OCI-LY7 (cell line): ENCODE data around the gene ABCC5. TPM values are rescaled to one million over a fixed set of nuclear protein-coding genes. Genes with fewer than 3 reads are reported as not detected.

Experiments
- BruUV-seq: library from RNA; stranded (reverse); fragments of 400-500 nt; replicated peaks from 2 replicates; lab custom pipeline; 2021; lab: Mats Ljungman, UMichigan
- CTCF ChIA-PET: fragments of 300-600 bp; sonication (Branson Sonifier 250); formaldehyde crosslinking; loops from one replicate; lab custom pipeline; 2022; ENCODE audit warnings: antibody characterized with exemption; ENCODE audit not compliant: unreplicated experiment; lab: Charles Lee
- POLR2A ChIA-PET: fragments of 300-600 bp; sonication (Branson Sonifier 250); formaldehyde crosslinking; loops from one replicate; lab custom pipeline; 2022; ENCODE audit warnings: antibody characterized with exemption; lab: Charles Lee
- DNase-seq: peaks from one replicate; pipeline ENCODE4 v3.0.0-alpha.2; 2015; ENCODE audit warnings: low spot score
- H2AFZ ChIP-seq: fragments of 200-600 bp; sonication (generic), shearing (Covaris generic); 2 replicates; pipeline ENCODE4 v1.6.1; 2014; ENCODE audit warnings: mild to moderate bottlenecking, antibody characterized with exemption, low read length, moderate library complexity
- H3K27ac ChIP-seq: fragments of 200-600 bp; sonication (generic); 2 replicates; pipeline ENCODE4 v1.5.1; 2014; ENCODE audit warnings: mixed run types, low read depth, mild to moderate bottlenecking, moderate library complexity, low read length, inconsistent platforms; ENCODE audit not compliant: poor library complexity, severe bottlenecking
- H3K36me3 ChIP-seq: fragments of 200-600 bp; sonication (generic); 2 replicates; pipeline ENCODE4 v1.6.1; 2014; ENCODE audit warnings: mild to moderate bottlenecking, antibody characterized with exemption, low read length, moderate library complexity, mixed read lengths; ENCODE audit not compliant: insufficient read depth
- H3K4me1 ChIP-seq: fragments of 200-600 bp; sonication (generic); 2 replicates; pipeline ENCODE4 v1.5.1; 2014; ENCODE audit warnings: mild to moderate bottlenecking, low read length; ENCODE audit not compliant: insufficient read depth, poor library complexity, severe bottlenecking
- H3K4me2 ChIP-seq: fragments of 200-600 bp; sonication (generic); 2 replicates; pipeline ENCODE4 v1.6.1; 2014; ENCODE audit warnings: mild to moderate bottlenecking, low read length
- H3K4me3 ChIP-seq: fragments of 200-600 bp; sonication (generic); 2 replicates; pipeline ENCODE4 v1.5.1; 2014; ENCODE audit warnings: mild to moderate bottlenecking, low read depth, low read length; ENCODE audit not compliant: poor library complexity, severe bottlenecking
- H3K79me2 ChIP-seq: fragments of 200-600 bp; sonication (generic); 2 replicates; pipeline ENCODE4 v1.6.1; 2016; ENCODE audit warnings: low read depth, mild to moderate bottlenecking, low read length, moderate library complexity, mixed read lengths; ENCODE audit not compliant: insufficient read depth
- H3K9me2 ChIP-seq: fragments of 200-600 bp; sonication (generic); 2 replicates; pipeline ENCODE4 v1.6.1; 2016; ENCODE audit warnings: mild to moderate bottlenecking, low read length, mixed read lengths; ENCODE audit not compliant: insufficient read depth
- H3K9me3 ChIP-seq: fragments of 200-600 bp; sonication (generic); 2 replicates; pipeline ENCODE4 v1.6.1; 2014; ENCODE audit warnings: mild to moderate bottlenecking, mixed run types, low read length, mixed read lengths
- H4K20me1 ChIP-seq: fragments of 200-600 bp; sonication (generic); 2 replicates; pipeline ENCODE4 v1.6.1; 2014; ENCODE audit warnings: mild to moderate bottlenecking, antibody characterized with exemption, low read length, moderate library complexity, mixed read lengths; ENCODE audit not compliant: insufficient read depth
- EZH2phosphoT487 ChIP-seq: fragments of 200-600 bp; sonication (generic); IDR thresholded peaks from 2 replicates; pipeline ENCODE4 v1.6.1; 2018; ENCODE audit warnings: low read depth, borderline replicate concordance, mild to moderate bottlenecking, mixed run types, antibody characterized with exemption, low read length, moderate library complexity, mixed read lengths
- intact Hi-C: fragments of 100-400 bp; cut with micrococcal nuclease; formaldehyde crosslinking; loops from one replicate; pipeline ENCODE4 v1.10.0; 2022; ENCODE audit not compliant: unreplicated experiment
- total RNA-seq, 2 experiments: library from RNA; depleted of rRNA in 1 of 2; stranded (reverse); fragments of >200 nt in 1 of 2; shearing (Covaris generic) in 1 of 2; gene quantifications; 2 replicates each; pipeline ENCODE4 v1.2.3, GENCODE V29; 2014 to 2022
- TF ChIP-seq, protein P1 (sequence below): fragments of 200-600 bp; sonication (generic); conservative IDR thresholded peaks from 2 replicates; pipeline ENCODE4 v1.5.1; 2014; ENCODE audit warnings: mild to moderate bottlenecking, antibody characterized with exemption, low read length, moderate library complexity, mixed read lengths

ABCC5 gene
- total RNA-seq, 2 experiments from 2014 or later: 18.1 to 24.8 TPM

DNA sequence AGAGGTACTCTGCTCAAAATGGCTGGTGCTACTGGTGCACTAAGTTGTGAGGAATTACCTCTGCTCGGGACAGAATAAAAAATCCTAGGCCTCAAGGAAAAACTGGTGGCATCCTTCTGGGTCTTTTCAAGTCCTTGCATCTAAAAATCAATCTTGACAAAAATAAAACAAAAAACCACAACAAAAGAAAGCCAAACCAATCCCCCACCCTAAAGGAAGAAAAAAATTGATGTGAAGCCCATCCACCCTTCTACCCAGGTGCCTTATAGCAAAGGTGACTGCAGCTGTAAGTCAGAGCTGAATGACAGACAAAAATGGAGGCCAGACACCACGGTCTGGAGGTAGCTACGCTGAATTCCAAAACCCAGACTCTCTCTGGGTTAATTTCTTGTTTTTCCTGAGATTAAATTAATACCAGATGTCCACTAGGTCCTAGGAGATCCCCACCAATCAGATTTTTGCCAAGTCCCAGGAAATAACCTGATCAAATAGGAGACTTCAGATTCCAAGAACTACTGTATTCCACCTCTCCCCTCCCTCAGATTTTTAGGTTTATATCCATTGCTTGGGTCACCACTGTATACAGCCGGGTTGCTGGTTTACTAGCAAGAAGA is 33.5 kb downstream of the ABCC5 start:
- no peak overlapping the region for H3K4me3 ChIP-seq
- no peak overlapping the region for H2AFZ ChIP-seq
- DNase-seq: no peak
- H3K79me2 ChIP-seq: no peaks in the 10 kb centered on the region
- no peaks in the 10 kb centered on the region for H3K4me1 ChIP-seq
- H3K36me3 ChIP-seq: peaks cover 17% of the 10 kb centered on the region
- intact Hi-C loops: no loop called here
- POLR2A ChIA-PET: interaction anchor here (1.2 kb wide), 1 partner anchor 188 kb away, joined by 3 read pairs; no protein-coding TSS in a partner anchor
- no peaks in the 10 kb centered on the region for H3K9me2 ChIP-seq
- H3K27ac ChIP-seq: no peak overlapping the region
- H3K4me2 ChIP-seq: no peak overlapping the region
- CTCF ChIA-PET: no interaction called here
- BruUV-seq: no TSS peak
- TF ChIP-seq EZH2phosphoT487: no peak
- TF ChIP-seq, protein P1, sequence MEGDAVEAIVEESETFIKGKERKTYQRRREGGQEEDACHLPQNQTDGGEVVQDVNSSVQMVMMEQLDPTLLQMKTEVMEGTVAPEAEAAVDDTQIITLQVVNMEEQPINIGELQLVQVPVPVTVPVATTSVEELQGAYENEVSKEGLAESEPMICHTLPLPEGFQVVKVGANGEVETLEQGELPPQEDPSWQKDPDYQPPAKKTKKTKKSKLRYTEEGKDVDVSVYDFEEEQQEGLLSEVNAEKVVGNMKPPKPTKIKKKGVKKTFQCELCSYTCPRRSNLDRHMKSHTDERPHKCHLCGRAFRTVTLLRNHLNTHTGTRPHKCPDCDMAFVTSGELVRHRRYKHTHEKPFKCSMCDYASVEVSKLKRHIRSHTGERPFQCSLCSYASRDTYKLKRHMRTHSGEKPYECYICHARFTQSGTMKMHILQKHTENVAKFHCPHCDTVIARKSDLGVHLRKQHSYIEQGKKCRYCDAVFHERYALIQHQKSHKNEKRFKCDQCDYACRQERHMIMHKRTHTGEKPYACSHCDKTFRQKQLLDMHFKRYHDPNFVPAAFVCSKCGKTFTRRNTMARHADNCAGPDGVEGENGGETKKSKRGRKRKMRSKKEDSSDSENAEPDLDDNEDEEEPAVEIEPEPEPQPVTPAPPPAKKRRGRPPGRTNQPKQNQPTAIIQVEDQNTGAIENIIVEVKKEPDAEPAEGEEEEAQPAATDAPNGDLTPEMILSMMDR: no peak
- H4K20me1 ChIP-seq: no peaks in the 10 kb centered on the region
- H3K9me3 ChIP-seq: no peaks in the 10 kb centered on the region

DNA sequence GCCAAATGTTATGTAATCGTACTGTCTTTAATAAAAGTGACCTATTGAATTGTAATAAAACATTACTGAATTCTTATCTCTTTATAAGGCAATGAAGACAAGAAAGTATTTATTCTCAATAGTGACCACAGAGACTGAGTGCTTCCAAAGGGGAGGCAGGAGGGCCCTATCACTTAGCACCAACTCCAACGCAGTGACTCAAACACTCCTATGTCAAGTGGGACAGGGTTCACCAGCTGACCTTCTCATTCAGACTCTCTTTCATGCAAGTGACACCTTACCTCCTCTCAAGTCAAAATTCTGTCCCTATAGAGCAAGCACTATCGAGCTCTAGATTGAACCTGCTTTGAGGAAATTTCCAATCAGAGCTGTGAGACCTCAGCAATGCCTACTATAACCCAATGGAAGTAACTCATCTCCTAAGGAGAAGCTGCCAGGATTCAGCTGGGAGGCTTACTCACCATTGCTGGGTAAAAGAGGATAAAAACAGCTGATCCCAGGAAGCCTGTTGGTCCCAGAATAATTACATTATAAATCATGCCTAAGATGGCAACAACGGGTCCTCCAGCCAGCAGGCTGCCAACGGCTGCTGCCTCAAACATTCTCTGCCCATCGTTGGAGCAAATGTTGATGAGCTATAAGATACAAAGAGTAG is 35.6 kb downstream of the ABCC5 start:
- Histone ChIP-seq H3K36me3 (peaks cover 14% of the 10 kb centered on the region; the same call in 1 of the 2 replicates), H2AFZ (no peak overlapping the region), H3K4me3 (no peak overlapping the region), H4K20me1 (no peaks in the 10 kb centered on the region), H3K27ac (no peak overlapping the region), H3K79me2 (no peaks in the 10 kb centered on the region), H3K4me2 (no peak overlapping the region), H3K4me1 (peaks cover 5% of the 10 kb centered on the region), H3K9me2 (no peaks in the 10 kb centered on the region), H3K9me3 (no peaks in the 10 kb centered on the region)
- TF ChIP-seq, protein P1: no peak
- no peak for TF ChIP-seq EZH2phosphoT487
- ChIA-PET CTCF (no interaction called here), POLR2A (interaction anchor here (1.0 to 1.5 kb wide), 3 partner anchors 11 to 24 kb away, joined by 3 to 6 read pairs (median 5); no protein-coding TSS in a partner anchor)
- intact Hi-C loops: no loop called here
- DNase-seq: no peak
- no TSS peak for BruUV-seq

DNA sequence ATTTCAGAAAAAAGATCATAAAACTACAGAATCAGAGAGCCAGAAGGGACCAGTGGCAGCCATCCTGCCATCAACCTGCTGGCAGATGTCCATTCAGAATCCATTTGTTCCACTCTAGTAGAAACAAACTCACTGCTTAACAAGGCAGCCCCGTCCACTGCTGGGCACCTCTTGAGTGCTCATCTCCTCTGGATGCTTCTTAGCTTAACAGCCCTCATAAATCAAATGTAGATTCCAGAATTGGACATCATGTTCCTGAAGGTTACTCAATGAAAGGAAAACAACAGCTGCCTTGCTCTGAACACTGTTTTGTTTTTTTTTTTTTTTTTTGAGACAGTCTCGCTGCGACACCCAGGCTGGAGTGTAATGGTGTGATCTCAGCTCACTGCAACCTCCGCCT is 37.3 kb downstream of the ABCC5 start:
- TF ChIP-seq, protein P1: no peak
- no peak for TF ChIP-seq EZH2phosphoT487
- Histone ChIP-seq H3K4me1 (peaks cover 12% of the 10 kb centered on the region), H3K4me3 (no peak overlapping the region), H3K36me3 (peaks cover 14% of the 10 kb centered on the region), H3K9me3 (no peaks in the 10 kb centered on the region), H3K27ac (no peak overlapping the region), H3K9me2 (no peaks in the 10 kb centered on the region), H3K4me2 (no peak overlapping the region), H3K79me2 (no peaks in the 10 kb centered on the region), H2AFZ (no peak overlapping the region), H4K20me1 (no peaks in the 10 kb centered on the region)
- POLR2A ChIA-PET: interaction anchor here (0.9 kb wide), 1 partner anchor 104 kb away, joined by 3 read pairs; no protein-coding TSS in a partner anchor
- intact Hi-C loops: no loop called here
- no peak for DNase-seq
- CTCF ChIA-PET: interaction anchor here (1.1 kb wide), 1 partner anchor 9 kb away, joined by 6 read pairs; no protein-coding TSS in a partner anchor
- BruUV-seq: no TSS peak
